Lung (tissue), 12 donors: ENCODE results near the gene B4GALT4. TPM values are rescaled to one million over a fixed set of nuclear protein-coding genes. Genes with fewer than 3 reads are reported as not detected.

Experiments used
- ATAC-seq: fragments of 200-7000 bp; cut with Tn5 transposase; one replicate; pipeline ENCODE4 v1.9.1; 2020; ENCODE audit warnings: moderate number of reproducible peaks; ENCODE audit not compliant: insufficient read depth, low FRiP score
- DNase-seq, 3 donors: peaks; one replicate each; pipeline ENCODE4 v3.0.0-alpha.2; 2013 to 2017
- H3K27ac ChIP-seq, 2 donors: one replicate each; pipeline ENCODE4 v1.5.1; 2013; ENCODE audit warnings: mild to moderate bottlenecking in 2 of 2, moderate library complexity in 2 of 2, control low read depth in 1 of 2, inconsistent platforms in 1 of 2, low read depth in 1 of 2, low read length in 1 of 2
- H3K27me3 ChIP-seq, 3 donors: one replicate each; pipeline ENCODE4 v1.5.1; 2013; ENCODE audit warnings: low read length in 2 of 3; ENCODE audit not compliant: control insufficient read depth in 3 of 3, insufficient read depth in 3 of 3
- H3K36me3 ChIP-seq, 4 donors: one replicate each; pipeline ENCODE4 v1.5.1; 2013; ENCODE audit warnings: low read length in 4 of 4, mild to moderate bottlenecking in 1 of 4, moderate library complexity in 1 of 4; ENCODE audit not compliant: control insufficient read depth in 4 of 4, insufficient read depth in 4 of 4
- H3K4me1 ChIP-seq, 5 donors: one replicate each; pipeline ENCODE4 v1.5.1; 2013; ENCODE audit warnings: low read length in 5 of 5, mild to moderate bottlenecking in 2 of 5, moderate library complexity in 1 of 5; ENCODE audit not compliant: control insufficient read depth in 5 of 5, insufficient read depth in 5 of 5
- H3K4me3 ChIP-seq: one replicate; pipeline ENCODE4 v1.5.1; 2013; ENCODE audit warnings: mild to moderate bottlenecking, control low read depth, moderate library complexity
- H3K9ac ChIP-seq, 2 donors: one replicate each; pipeline ENCODE4 v1.5.1; 2013; ENCODE audit warnings: low read length in 2 of 2, control low read depth in 1 of 2; ENCODE audit not compliant: insufficient read depth in 1 of 2
- H3K9me3 ChIP-seq, 4 donors: one replicate each; pipeline ENCODE4 v1.5.1; 2013; ENCODE audit warnings: low read length in 3 of 4, mild to moderate bottlenecking in 1 of 4, moderate library complexity in 1 of 4; ENCODE audit not compliant: control insufficient read depth in 4 of 4, insufficient read depth in 3 of 4
- WGBS, 2 donors: extraction: QIAGEN DNeasy Blood & Tissue Kit; methylation state at CpG; one replicate each; pipeline ENCODE4 v1.1.7; 2013; 5-methylcytosine and 5-hydroxymethylcytosine counted together
- polyA plus RNA-seq, 2 donors: library from polyadenylated mRNA; stranded (reverse); fragments of 200-250 nt; gene quantifications; one replicate each; pipeline ENCODE4 v1.2.1, GENCODE V29; 2013
- total RNA-seq, 2 donors: library from RNA; depleted of rRNA in 1 of 2; stranded (reverse); fragments of >200 nt in 1 of 2; gene quantifications; one replicate each; pipeline ENCODE4 v1.2.1, GENCODE V29; 2014 to 2021
- TF ChIP-seq, protein P1 (sequence below): IDR thresholded peaks from 2 replicates; pipeline ENCODE4 v1.5.1; 2012; ENCODE audit warnings: mild to moderate bottlenecking; ENCODE audit errors: control extremely low read depth, extremely low read depth
- donor health status: control.
- donor health status: control.
- donor health status: Bipolar disorder and iron deficiency.
- donor health status: healthy.
- donor health status: DM: yes; HTN: yes; CAD: no.

The B4GALT4 gene
- total and polyA plus RNA-seq, 4 donors: 7.5 to 23.2 (median 15.8) TPM

DNA sequence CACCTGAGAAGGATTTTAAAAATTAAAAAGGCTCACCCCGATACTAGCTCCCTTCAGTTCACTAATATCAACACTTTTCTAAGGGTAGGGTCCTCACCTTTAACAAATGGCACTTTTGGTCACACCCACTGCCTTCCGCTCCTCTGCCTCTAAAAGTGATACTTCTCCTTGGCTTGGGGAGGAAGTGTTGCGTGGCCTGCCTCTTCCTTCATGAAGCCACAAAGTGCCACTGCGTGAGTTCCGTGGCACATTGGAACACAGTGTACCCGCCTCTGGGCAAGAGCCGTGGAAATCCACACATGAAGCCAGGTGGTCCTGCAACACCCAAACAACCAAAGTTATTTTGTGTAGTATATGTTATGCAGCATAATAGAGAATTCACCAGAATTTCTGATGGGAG is 3.9 kb downstream of the B4GALT4 start:
- H3K9me3 ChIP-seq: no peaks in the 10 kb centered on the region
- H3K27me3 ChIP-seq: no peaks in the 10 kb centered on the region
- 34 to 60% methylated on average over 7 of the region's 7 CpGs for WGBS, 2 donors
- DNase-seq (no peak), ATAC-seq (no peak)
- no peak overlapping the region for H3K27ac ChIP-seq
- H3K36me3 ChIP-seq: peaks cover 4 to 30% (median 17%) of the 10 kb centered on the region in 4 donors
- no peak overlapping the region for H3K9ac ChIP-seq
- TF ChIP-seq, protein P1, sequence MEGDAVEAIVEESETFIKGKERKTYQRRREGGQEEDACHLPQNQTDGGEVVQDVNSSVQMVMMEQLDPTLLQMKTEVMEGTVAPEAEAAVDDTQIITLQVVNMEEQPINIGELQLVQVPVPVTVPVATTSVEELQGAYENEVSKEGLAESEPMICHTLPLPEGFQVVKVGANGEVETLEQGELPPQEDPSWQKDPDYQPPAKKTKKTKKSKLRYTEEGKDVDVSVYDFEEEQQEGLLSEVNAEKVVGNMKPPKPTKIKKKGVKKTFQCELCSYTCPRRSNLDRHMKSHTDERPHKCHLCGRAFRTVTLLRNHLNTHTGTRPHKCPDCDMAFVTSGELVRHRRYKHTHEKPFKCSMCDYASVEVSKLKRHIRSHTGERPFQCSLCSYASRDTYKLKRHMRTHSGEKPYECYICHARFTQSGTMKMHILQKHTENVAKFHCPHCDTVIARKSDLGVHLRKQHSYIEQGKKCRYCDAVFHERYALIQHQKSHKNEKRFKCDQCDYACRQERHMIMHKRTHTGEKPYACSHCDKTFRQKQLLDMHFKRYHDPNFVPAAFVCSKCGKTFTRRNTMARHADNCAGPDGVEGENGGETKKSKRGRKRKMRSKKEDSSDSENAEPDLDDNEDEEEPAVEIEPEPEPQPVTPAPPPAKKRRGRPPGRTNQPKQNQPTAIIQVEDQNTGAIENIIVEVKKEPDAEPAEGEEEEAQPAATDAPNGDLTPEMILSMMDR: no peak
- no peak overlapping the region for H3K4me3 ChIP-seq
- H3K4me1 ChIP-seq: peaks cover 0 to 15% (median 7%) of the 10 kb centered on the region in 5 donors

GRCh38 chr3:119235151-119235550 is 5.5 kb downstream of the B4GALT4 start:
- Histone ChIP-seq H3K27ac (no peak overlapping the region), H3K4me3 (no peak overlapping the region), H3K4me1 (peaks cover 0 to 14% (median 2%) of the 10 kb centered on the region in 5 donors), H3K27me3 (no peaks in the 10 kb centered on the region), H3K9ac (no peak overlapping the region), H3K36me3 (peaks cover 6 to 40% (median 23%) of the 10 kb centered on the region in 4 donors), H3K9me3 (no peaks in the 10 kb centered on the region)
- TF ChIP-seq, protein P1: no peak
- no peak for DNase-seq
- no peak for ATAC-seq
- 76 to 95% methylated on average over 1 of the region's 1 CpG for WGBS, 2 donors

DNA sequence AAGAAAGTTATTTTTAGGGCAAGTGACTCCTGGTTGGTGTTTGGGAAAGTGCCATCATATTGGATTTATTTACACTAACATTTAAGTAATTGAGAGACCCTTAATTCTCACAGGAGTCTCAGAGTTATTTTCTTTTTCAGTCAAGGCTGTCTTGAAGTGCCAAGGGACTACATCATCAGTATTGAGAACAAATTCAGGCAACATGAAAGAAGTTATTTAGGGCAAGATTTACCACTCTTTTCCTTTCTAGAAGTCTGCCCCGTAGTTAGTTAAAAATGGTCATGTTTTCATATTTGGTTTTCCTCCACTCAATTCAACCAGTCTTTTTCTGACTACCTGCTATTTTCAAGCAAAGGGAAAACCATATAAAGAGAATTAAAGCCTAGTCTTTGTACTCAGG is 6.1 kb downstream of the B4GALT4 start:
- TF ChIP-seq, protein P1: no peak
- peaks cover 0 to 10% (median 2%) of the 10 kb centered on the region in 5 donors for H3K4me1 ChIP-seq
- no peaks in the 10 kb centered on the region for H3K9me3 ChIP-seq
- H3K4me3 ChIP-seq: no peak overlapping the region
- no peak overlapping the region for H3K9ac ChIP-seq
- WGBS, 2 donors: 57 to 92% methylated on average over 1 of the region's 1 CpG
- DNase-seq (no peak), ATAC-seq (no peak)
- H3K27ac ChIP-seq: no peak overlapping the region
- H3K36me3 ChIP-seq: peaks cover 10 to 46% (median 26%) of the 10 kb centered on the region in 4 donors
- H3K27me3 ChIP-seq: no peaks in the 10 kb centered on the region

- H3K4me1 ChIP-seq: peaks cover 0 to 3% (median 0%) of the 10 kb centered on the region in 5 donors
- DNase-seq: no peak
- no peak overlapping the region for H3K4me3 ChIP-seq
- no peak overlapping the region for H3K27ac ChIP-seq
- H3K36me3 ChIP-seq: peaks cover 18 to 67% (median 41%) of the 10 kb centered on the region in 4 donors
- H3K9me3 ChIP-seq: no peaks in the 10 kb centered on the region
- H3K27me3 ChIP-seq: no peaks in the 10 kb centered on the region
- H3K9ac ChIP-seq: no peak overlapping the region
- ATAC-seq: no peak
- TF ChIP-seq, protein P1: no peak
Observed at GRCh38 chr3:119230745-119231144, 9.9 kb downstream of the B4GALT4 start.
